Testis (tissue), 3 donors: ENCODE data around the gene IL1RAPL2. TPM values are rescaled to one million over a fixed set of nuclear protein-coding genes. Genes with fewer than 3 reads are reported as not detected.

ENCODE experiments used
- DNase-seq: peaks from one replicate; pipeline ENCODE4 v3.0.0-alpha.2; 2019
- H3K27ac ChIP-seq, 2 donors: fragments of 200-600 bp; sonication (generic); one replicate each; pipeline ENCODE4 v1.5.1; 2019
- H3K27me3 ChIP-seq: fragments of 200-600 bp; sonication (generic); one replicate; pipeline ENCODE4 v1.5.1; 2019
- H3K36me3 ChIP-seq: fragments of 200-600 bp; sonication (generic); one replicate; pipeline ENCODE4 v1.5.1; 2017; ENCODE audit warnings: low read depth; ENCODE audit errors: missing control alignments
- H3K4me1 ChIP-seq: fragments of 200-600 bp; sonication (generic); one replicate; pipeline ENCODE4 v1.5.1; 2019
- H3K4me3 ChIP-seq, 2 donors: fragments of 200-600 bp; sonication (generic); one replicate each; pipeline ENCODE4 v1.5.1; 2017 to 2019
- H3K9me3 ChIP-seq: fragments of 200-600 bp; sonication (generic); one replicate; pipeline ENCODE4 v1.5.1; 2017
- POLR2A ChIP-seq: fragments of 450-650 bp; IDR thresholded peaks from one replicate; pipeline ENCODE4 v1.6.1; 2017; ENCODE audit warnings: antibody characterized with exemption, mild to moderate bottlenecking, moderate library complexity
- WGBS, 2 donors: methylation state at CpG; one replicate each; pipeline ENCODE4 v1.1.5; 2018; 5-methylcytosine and 5-hydroxymethylcytosine counted together
- intact Hi-C: fragments of 100-400 bp; cut with DNase I; formaldehyde crosslinking; loops from one replicate; pipeline ENCODE4 v1.15.1; 2023; ENCODE audit warnings: low total_unique reads
- polyA plus RNA-seq: library from polyadenylated mRNA; stranded (reverse); fragments of 350-450 nt; fragmentation: Illumina TruSeq; extraction: RNeasy Lipid Tissue Mini Kit (QIAGEN cat#74804); gene quantifications from one replicate; pipeline ENCODE4 v1.2.3, GENCODE V29; 2014; ENCODE audit warnings: low read depth, low replicate concordance; ENCODE audit not compliant: insufficient read depth
- total RNA-seq, 2 donors: library from RNA; depleted of rRNA; stranded (reverse); fragments of >200 nt; gene quantifications; one replicate each; pipeline ENCODE4 v1.2.3, GENCODE V29; 2016
- TF ChIP-seq, protein P1 (sequence below), 3 experiments: fragments of 450-650 bp in 2 of 3; fragments of 200-600 bp in 1 of 3; sonication (generic) in 1 of 3; IDR thresholded peaks; one replicate each; pipeline ENCODE4 v1.5.1; 2016 to 2019; ENCODE audit warnings: antibody characterized with exemption in 3 of 3, mild to moderate bottlenecking in 2 of 3, moderate library complexity in 1 of 3

The IL1RAPL2 gene
- total and polyA plus RNA-seq, 3 donors from 2014 or later = 0.47 to 1.3 (median 1.2) TPM

- DNase-seq = no peak
- Histone ChIP-seq H3K9me3 (no peaks in the 10 kb centered on the region), H3K36me3 (no peaks in the 10 kb centered on the region), H3K4me1 (no peaks in the 10 kb centered on the region), H3K27ac (no peak overlapping the region), H3K27me3 (no peaks in the 10 kb centered on the region), H3K4me3 (no peak overlapping the region)
- 82% methylated on average over 8 of the region's 9 CpGs; no CpG with 5 or more reads in 1 of the 2 donors for WGBS, 2 donors
- intact Hi-C loops = no loop called here
- TF ChIP-seq, protein P1, sequence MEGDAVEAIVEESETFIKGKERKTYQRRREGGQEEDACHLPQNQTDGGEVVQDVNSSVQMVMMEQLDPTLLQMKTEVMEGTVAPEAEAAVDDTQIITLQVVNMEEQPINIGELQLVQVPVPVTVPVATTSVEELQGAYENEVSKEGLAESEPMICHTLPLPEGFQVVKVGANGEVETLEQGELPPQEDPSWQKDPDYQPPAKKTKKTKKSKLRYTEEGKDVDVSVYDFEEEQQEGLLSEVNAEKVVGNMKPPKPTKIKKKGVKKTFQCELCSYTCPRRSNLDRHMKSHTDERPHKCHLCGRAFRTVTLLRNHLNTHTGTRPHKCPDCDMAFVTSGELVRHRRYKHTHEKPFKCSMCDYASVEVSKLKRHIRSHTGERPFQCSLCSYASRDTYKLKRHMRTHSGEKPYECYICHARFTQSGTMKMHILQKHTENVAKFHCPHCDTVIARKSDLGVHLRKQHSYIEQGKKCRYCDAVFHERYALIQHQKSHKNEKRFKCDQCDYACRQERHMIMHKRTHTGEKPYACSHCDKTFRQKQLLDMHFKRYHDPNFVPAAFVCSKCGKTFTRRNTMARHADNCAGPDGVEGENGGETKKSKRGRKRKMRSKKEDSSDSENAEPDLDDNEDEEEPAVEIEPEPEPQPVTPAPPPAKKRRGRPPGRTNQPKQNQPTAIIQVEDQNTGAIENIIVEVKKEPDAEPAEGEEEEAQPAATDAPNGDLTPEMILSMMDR (IDR thresholded peaks at IDR 0.05) = no peak
- no peak for TF ChIP-seq POLR2A
Measured at GRCh38 chrX:104921584-104922205, 355.7 kb downstream of the IL1RAPL2 start.

DNA sequence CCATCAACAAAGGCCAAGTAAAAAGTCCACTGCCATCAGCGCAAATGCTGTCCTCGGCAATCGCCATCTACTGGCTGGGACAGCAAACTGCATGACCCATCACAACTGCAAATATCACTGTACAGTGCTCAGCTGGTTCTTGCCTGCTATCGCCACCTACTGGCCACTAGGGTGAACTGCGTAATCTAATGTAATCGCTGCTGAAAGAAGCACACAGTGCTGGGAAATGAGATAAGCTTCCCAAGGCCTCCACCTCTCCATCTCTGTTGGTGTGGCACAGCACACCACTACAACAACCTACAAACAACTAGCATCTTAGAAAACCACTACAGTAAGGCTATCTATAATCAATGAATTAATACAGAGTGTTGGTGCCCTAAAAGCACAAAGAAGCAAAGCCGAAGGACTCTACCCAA, 356.2 kb downstream of the IL1RAPL2 start:
- H3K4me1 ChIP-seq = no peaks in the 10 kb centered on the region
- intact Hi-C loops = no loop called here
- 28 to 70% methylated on average over 1 to 4 of the region's 7 CpGs for WGBS, 2 donors

DNA sequence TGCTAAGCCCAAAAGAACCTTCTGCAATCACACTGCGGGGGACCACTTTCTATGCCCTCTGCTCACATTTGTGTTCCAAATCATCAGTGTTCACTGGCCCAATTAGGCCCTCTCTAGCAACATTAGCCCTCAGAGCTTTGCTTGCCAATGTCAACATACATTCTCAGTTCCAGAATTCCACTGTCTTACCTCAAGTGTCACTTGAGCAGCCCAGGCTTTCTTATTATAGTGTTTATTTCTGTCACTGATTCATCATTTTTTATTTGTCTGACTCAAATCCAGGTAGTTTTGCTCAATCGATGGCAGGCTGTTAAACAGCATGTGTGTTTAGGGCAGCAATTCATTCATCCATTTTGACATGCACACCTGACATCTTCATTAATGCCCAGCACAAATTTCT, 363.3 kb downstream of the IL1RAPL2 start:
- H3K27ac ChIP-seq = no peak overlapping the region
- 85 to 92% methylated on average over 2 of the region's 2 CpGs for WGBS, 2 donors
- no peaks in the 10 kb centered on the region for H3K9me3 ChIP-seq
- intact Hi-C loops = no loop called here
- no peaks in the 10 kb centered on the region for H3K36me3 ChIP-seq
- TF ChIP-seq POLR2A = no peak
- TF ChIP-seq, protein P1 (IDR thresholded peaks at IDR 0.05) = no peak
- no peaks in the 10 kb centered on the region for H3K27me3 ChIP-seq
- H3K4me1 ChIP-seq = no peaks in the 10 kb centered on the region
- DNase-seq = no peak
- H3K4me3 ChIP-seq = no peak overlapping the region

More for the DNA sequence above, 356.2 kb downstream of the IL1RAPL2 start:
- no peaks in the 10 kb centered on the region for H3K27me3 ChIP-seq
- no peak overlapping the region for H3K4me3 ChIP-seq
- H3K9me3 ChIP-seq = no peaks in the 10 kb centered on the region
- no peaks in the 10 kb centered on the region for H3K36me3 ChIP-seq
- TF ChIP-seq, protein P1 (IDR thresholded peaks at IDR 0.05) = peak; percentile 61 to 78 (median 77)
- no peak for TF ChIP-seq POLR2A
- H3K27ac ChIP-seq = no peak overlapping the region
- DNase-seq = peak; percentile 80

GRCh38 chrX:104935581-104935980, 369.6 kb downstream of the IL1RAPL2 start:
- WGBS, 2 donors = 39 to 46% methylated on average over 2 of the region's 2 CpGs
- Histone ChIP-seq H3K27ac (no peak overlapping the region), H3K9me3 (no peaks in the 10 kb centered on the region), H3K4me1 (no peaks in the 10 kb centered on the region), H3K4me3 (no peak overlapping the region), H3K36me3 (no peaks in the 10 kb centered on the region), H3K27me3 (no peaks in the 10 kb centered on the region)
- no peak for DNase-seq
- intact Hi-C loops = no loop called here
- no peak for TF ChIP-seq POLR2A
- TF ChIP-seq, protein P1 (IDR thresholded peaks at IDR 0.05) = no peak

- no peak overlapping the region for H3K4me3 ChIP-seq
- H3K27ac ChIP-seq = no peak overlapping the region
- no peaks in the 10 kb centered on the region for H3K4me1 ChIP-seq
- H3K27me3 ChIP-seq = no peaks in the 10 kb centered on the region
- H3K36me3 ChIP-seq = no peaks in the 10 kb centered on the region
- DNase-seq = no peak
- H3K9me3 ChIP-seq = no peaks in the 10 kb centered on the region
- intact Hi-C loops = no loop called here
- TF ChIP-seq POLR2A = no peak
- TF ChIP-seq, protein P1 (IDR thresholded peaks at IDR 0.05) = no peak
Measured at GRCh38 chrX:104953251-104953650, 387.3 kb downstream of the IL1RAPL2 start.
